Fibroblast of peridontal ligament (primary cell): ENCODE results near the gene RXRA.
A peak's percentile ranks its signal among the peaks of the same experiment; 100 is the strongest.
"Not testable (repeated sequence)": the region's sequence is repeated elsewhere in the genome, so short reads cannot be mapped to it uniquely, and the experiment has no call there.

Experiments
- DNase-seq: peaks from one replicate; pipeline ENCODE4 v3.0.0-alpha.2; 2010; ENCODE audit errors: extremely low read depth

The RXRA gene

GRCh38 chr9:134307674-134308638 is 18.3 kb upstream of the RXRA start:
- DNase-seq, result no peak

GRCh38 chr9:134308639-134309220 is 17.5 kb upstream of the RXRA start:
- DNase-seq, result not testable (repeated sequence)

- DNase-seq, result no peak
Observed at GRCh38 chr9:134313470-134313869, 12.8 kb upstream of the RXRA start.

- DNase-seq, result no peak
Observed at GRCh38 chr9:134314039-134314949, 12.0 kb upstream of the RXRA start.

GRCh38 chr9:134314950-134315715 is 11.1 kb upstream of the RXRA start:
- DNase-seq, result no peak

- DNase-seq, result no peak
Observed at GRCh38 chr9:134315716-134316448, 10.4 kb upstream of the RXRA start.

GRCh38 chr9:134316449-134317160 is 9.7 kb upstream of the RXRA start:
- peak; percentile 71 for DNase-seq

GRCh38 chr9:134317400-134317789 is 8.9 kb upstream of the RXRA start:
- DNase-seq, result no peak

GRCh38 chr9:134317790-134318414 is 8.4 kb upstream of the RXRA start:
- DNase-seq, result peak; percentile 31

- DNase-seq, result no peak
Observed at GRCh38 chr9:134318481-134318891, 7.8 kb upstream of the RXRA start.

GRCh38 chr9:134318941-134319305 is 7.3 kb upstream of the RXRA start:
- no peak for DNase-seq

GRCh38 chr9:134319306-134320125 is 6.7 kb upstream of the RXRA start:
- no peak for DNase-seq

GRCh38 chr9:134320126-134320867 is 6.0 kb upstream of the RXRA start:
- no peak for DNase-seq

GRCh38 chr9:134320868-134321471 is 5.3 kb upstream of the RXRA start:
- DNase-seq, result no peak

GRCh38 chr9:134321531-134321930 is 4.7 kb upstream of the RXRA start:
- DNase-seq, result no peak

GRCh38 chr9:134321946-134322741 is 4.1 kb upstream of the RXRA start:
- DNase-seq, result no peak

GRCh38 chr9:134322781-134323241 is 3.4 kb upstream of the RXRA start:
- no peak for DNase-seq
